CD4-positive, alpha-beta T cell (primary cell): Measurements from ENCODE around the gene NAA15. TPM values are rescaled to one million over a fixed set of nuclear protein-coding genes. Genes with fewer than 3 reads are reported as not detected.

Source experiments
- ATAC-seq: fragments of 200-7000 bp; cut with Tn5 transposase; one replicate; pipeline ENCODE4 v1.10.0; 2022; ENCODE audit warnings: mild to moderate bottlenecking; ENCODE audit not compliant: poor library complexity
- CTCF ChIA-PET: fragments of 350-600 bp; sonication (Branson Sonifier 250); formaldehyde crosslinking; loops from one replicate; lab custom pipeline; 2021; ENCODE audit warnings: antibody characterized with exemption, inconsistent platforms; lab: Charles Lee
- POLR2A ChIA-PET: fragments of 350-600 bp; sonication (Branson Sonifier 250); formaldehyde crosslinking; loops from one replicate; lab custom pipeline; 2021; ENCODE audit warnings: antibody characterized with exemption, inconsistent platforms; lab: Charles Lee
- DNase-seq, 14 experiments: peaks; one replicate each; pipeline ENCODE4 v3.0.0-alpha.2; 2013 to 2020; ENCODE audit warnings: mixed read lengths in 2 of 14
- H3K27ac ChIP-seq, 2 donors: one replicate each; pipeline versions ENCODE4 v1.5.1 to v1.7.0; 2013; ENCODE audit warnings: low read length in 2 of 2, low read depth in 1 of 2, mild to moderate bottlenecking in 1 of 2
- H3K27me3 ChIP-seq, 2 experiments: 1 replicate in 1 of 2; 2 replicates in 1 of 2; pipeline versions ENCODE4 v1.6.1 to v1.7.0; 2013; ENCODE audit warnings: low read length in 2 of 2, control low read depth in 1 of 2, mild to moderate bottlenecking in 1 of 2, moderate library complexity in 1 of 2; ENCODE audit not compliant: insufficient read depth in 2 of 2, control insufficient read depth in 1 of 2
- H3K36me3 ChIP-seq: one replicate; pipeline ENCODE4 v1.6.1; 2013; ENCODE audit warnings: low read length, control low read depth; ENCODE audit not compliant: insufficient read depth
- H3K4me1 ChIP-seq: one replicate; pipeline ENCODE4 v1.6.1; 2013; ENCODE audit warnings: low read length, control low read depth; ENCODE audit not compliant: insufficient read depth
- H3K4me3 ChIP-seq: one replicate; pipeline ENCODE4 v1.5.1; 2013; ENCODE audit warnings: mild to moderate bottlenecking, low read length, moderate library complexity
- H3K9me3 ChIP-seq, 2 experiments: 1 replicate in 1 of 2; 2 replicates in 1 of 2; pipeline versions ENCODE4 v1.6.1 to v1.7.0; 2013; ENCODE audit warnings: low read length in 2 of 2, mild to moderate bottlenecking in 2 of 2, control low read depth in 1 of 2, moderate library complexity in 1 of 2; ENCODE audit not compliant: control insufficient read depth in 1 of 2, insufficient read depth in 1 of 2
- H3K27ac Mint-ChIP-seq: one replicate; pipeline ENCODE4 v1.8.0; 2020; ENCODE audit warnings: mixed read lengths
- H3K27me3 Mint-ChIP-seq: one replicate; pipeline ENCODE4 v1.8.0; 2021; ENCODE audit warnings: mixed read lengths
- H3K36me3 Mint-ChIP-seq: one replicate; pipeline ENCODE4 v1.8.0; 2021; ENCODE audit warnings: low read depth, mixed read lengths
- H3K4me1 Mint-ChIP-seq: one replicate; pipeline ENCODE4 v1.8.0; 2021; ENCODE audit warnings: low read depth, mixed read lengths
- H3K4me3 Mint-ChIP-seq: one replicate; pipeline ENCODE4 v1.8.0; 2020; ENCODE audit warnings: mild to moderate bottlenecking, mixed read lengths
- H3K9me3 Mint-ChIP-seq: one replicate; pipeline ENCODE4 v1.8.0; 2020; ENCODE audit warnings: mixed read lengths
- intact Hi-C, 2 experiments: fragments of 100-400 bp; cut with DNase I in 1 of 2; cut with micrococcal nuclease in 1 of 2; formaldehyde crosslinking; loops; one replicate each; pipeline versions ENCODE4 v1.15.1 to v1.9.0; 2023 to 2025; cut with DNase I, micrococcal nuclease
- total RNA-seq, 174 experiments: library from RNA in 2 of 174; stranded (reverse) in 2 of 174; gene quantifications; one replicate each; pipeline ENCODE4 v1.2.3 and lab custom pipeline; 2021 to 2026
- TF ChIP-seq, protein P1 (sequence below): fragments of 200-600 bp; IDR thresholded peaks from one replicate; pipeline ENCODE4 v1.8.0; 2022; ENCODE audit warnings: antibody characterized with exemption, mild to moderate bottlenecking

The NAA15 gene
- total RNA-seq, 2 experiments from 2014 or later: 54.2 to 57.1 TPM

DNA sequence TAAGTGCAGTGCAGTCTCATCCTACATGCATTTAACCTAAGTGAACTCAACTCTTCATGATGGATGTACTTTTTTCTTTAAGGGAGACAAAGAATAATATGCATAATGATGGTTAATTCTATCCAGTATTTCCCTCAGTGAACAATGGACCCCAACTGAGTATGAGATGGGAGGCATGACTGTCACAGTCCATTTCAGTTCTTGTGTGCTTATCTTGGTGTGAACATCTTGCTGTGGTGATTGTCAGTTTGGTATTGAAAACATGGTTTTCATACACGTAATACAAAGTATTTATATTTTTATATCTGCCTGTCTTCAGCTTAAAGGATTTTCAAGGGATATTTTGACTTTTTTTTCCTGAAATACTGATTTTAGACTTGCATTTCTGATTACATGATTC lies 72.9 kb downstream of the NAA15 start:
- Histone ChIP-seq H3K9me3 (no peaks in the 10 kb centered on the region), H3K36me3 (peaks cover 75% of the 10 kb centered on the region), H3K27ac (no peak overlapping the region), H3K27me3 (no peaks in the 10 kb centered on the region), H3K4me3 (no peak overlapping the region), H3K4me1 (no peaks in the 10 kb centered on the region)
- Mint-ChIP-seq H3K4me1 (no peaks in the 10 kb centered on the region), H3K27ac (no peak overlapping the region), H3K27me3 (no peaks in the 10 kb centered on the region), H3K36me3 (peaks cover 92% of the 10 kb centered on the region), H3K9me3 (no peaks in the 10 kb centered on the region), H3K4me3 (no peak overlapping the region)
- no peak for DNase-seq
- ChIA-PET CTCF (no interaction called here), POLR2A (interaction anchor here (1.6 kb wide), 1 partner anchor 11 kb away, joined by 3 read pairs; no protein-coding TSS in a partner anchor)
- ATAC-seq: no peak
- intact Hi-C loops: no loop called here
- TF ChIP-seq, protein P1, sequence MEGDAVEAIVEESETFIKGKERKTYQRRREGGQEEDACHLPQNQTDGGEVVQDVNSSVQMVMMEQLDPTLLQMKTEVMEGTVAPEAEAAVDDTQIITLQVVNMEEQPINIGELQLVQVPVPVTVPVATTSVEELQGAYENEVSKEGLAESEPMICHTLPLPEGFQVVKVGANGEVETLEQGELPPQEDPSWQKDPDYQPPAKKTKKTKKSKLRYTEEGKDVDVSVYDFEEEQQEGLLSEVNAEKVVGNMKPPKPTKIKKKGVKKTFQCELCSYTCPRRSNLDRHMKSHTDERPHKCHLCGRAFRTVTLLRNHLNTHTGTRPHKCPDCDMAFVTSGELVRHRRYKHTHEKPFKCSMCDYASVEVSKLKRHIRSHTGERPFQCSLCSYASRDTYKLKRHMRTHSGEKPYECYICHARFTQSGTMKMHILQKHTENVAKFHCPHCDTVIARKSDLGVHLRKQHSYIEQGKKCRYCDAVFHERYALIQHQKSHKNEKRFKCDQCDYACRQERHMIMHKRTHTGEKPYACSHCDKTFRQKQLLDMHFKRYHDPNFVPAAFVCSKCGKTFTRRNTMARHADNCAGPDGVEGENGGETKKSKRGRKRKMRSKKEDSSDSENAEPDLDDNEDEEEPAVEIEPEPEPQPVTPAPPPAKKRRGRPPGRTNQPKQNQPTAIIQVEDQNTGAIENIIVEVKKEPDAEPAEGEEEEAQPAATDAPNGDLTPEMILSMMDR: no peak

DNA sequence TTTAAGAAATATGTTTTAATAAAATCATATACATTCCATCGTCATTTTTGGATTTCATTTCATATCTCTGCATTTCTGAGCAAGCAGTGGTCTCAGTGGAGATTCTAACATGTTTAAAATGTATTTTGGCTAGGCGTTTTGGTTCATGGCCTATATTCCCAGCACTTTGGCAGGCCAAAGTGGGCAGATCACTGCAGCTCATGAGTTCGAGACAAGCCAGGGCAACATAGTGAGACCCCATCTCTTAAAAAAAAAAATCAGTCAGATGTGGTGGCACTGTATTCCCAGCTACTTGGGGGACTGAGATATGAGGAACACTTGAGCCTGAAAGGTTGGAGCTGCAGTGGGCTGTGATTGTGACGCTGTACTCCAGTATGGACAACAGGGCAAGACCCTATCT lies 85.1 kb downstream of the NAA15 start:
- no peaks in the 10 kb centered on the region for H3K27me3 ChIP-seq
- Mint-ChIP-seq H3K36me3 (peaks cover 85% of the 10 kb centered on the region), H3K4me3 (no peak overlapping the region), H3K27me3 (no peaks in the 10 kb centered on the region), H3K4me1 (no peaks in the 10 kb centered on the region), H3K9me3 (no peaks in the 10 kb centered on the region), H3K27ac (no peak overlapping the region)
- intact Hi-C loops: no loop called here
- no peak overlapping the region for H3K27ac ChIP-seq
- no peak for ATAC-seq
- H3K36me3 ChIP-seq: peaks cover 63% of the 10 kb centered on the region
- no peak overlapping the region for H3K4me3 ChIP-seq
- ChIA-PET CTCF (interaction anchor here (1.3 kb wide), 1 partner anchor 136 kb away, joined by 3 read pairs; no protein-coding TSS in a partner anchor), POLR2A (interaction anchor here (0.8 kb wide), 1 partner anchor 279 kb away, joined by 3 read pairs; no protein-coding TSS in a partner anchor)
- TF ChIP-seq, protein P1: no peak
- DNase-seq: no peak
- no peaks in the 10 kb centered on the region for H3K9me3 ChIP-seq
- H3K4me1 ChIP-seq: no peaks in the 10 kb centered on the region

DNA sequence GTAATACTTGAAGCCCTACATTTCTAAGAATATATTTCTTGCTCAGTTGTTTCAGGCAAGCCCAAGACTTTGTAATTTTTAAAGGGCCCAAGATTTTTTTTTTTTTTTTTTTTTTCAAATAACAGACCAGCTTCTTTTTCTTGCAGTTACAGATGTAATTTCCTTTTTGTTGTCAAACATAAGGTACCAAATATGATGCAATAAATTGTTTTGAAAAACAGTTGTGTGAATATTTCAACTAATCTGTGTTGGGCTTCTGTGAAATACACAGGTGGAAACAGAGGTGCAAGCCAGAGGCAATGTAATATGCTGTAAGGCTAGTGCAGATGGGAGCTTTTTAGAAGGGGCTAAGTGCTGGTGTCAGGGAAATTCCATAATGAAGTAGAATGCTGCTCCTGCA lies 87.8 kb downstream of the NAA15 start:
- Mint-ChIP-seq H3K4me1 (no peaks in the 10 kb centered on the region), H3K36me3 (peaks cover 89% of the 10 kb centered on the region), H3K9me3 (no peaks in the 10 kb centered on the region), H3K4me3 (no peak overlapping the region), H3K27me3 (no peaks in the 10 kb centered on the region), H3K27ac (peak overlapping the region; percentile 26)
- H3K27ac ChIP-seq: no peak overlapping the region
- no peaks in the 10 kb centered on the region for H3K27me3 ChIP-seq
- no peaks in the 10 kb centered on the region for H3K9me3 ChIP-seq
- H3K4me1 ChIP-seq: no peaks in the 10 kb centered on the region
- H3K36me3 ChIP-seq: peaks cover 58% of the 10 kb centered on the region
- ATAC-seq (no peak), DNase-seq (no peak)
- H3K4me3 ChIP-seq: no peak overlapping the region
- CTCF ChIA-PET: no interaction called here
- POLR2A ChIA-PET: no interaction called here
- intact Hi-C loops: no loop called here
- TF ChIP-seq, protein P1: no peak
